Suprapubic skin (tissue), 4 donors: ENCODE measurements around the gene HSPA6. TPM values are rescaled to one million over a fixed set of nuclear protein-coding genes. Genes with fewer than 3 reads are reported as not detected.

Experiments
- DNase-seq, 2 donors: peaks; one replicate each; pipeline ENCODE4 v3.0.0-alpha.2; 2019; ENCODE audit warnings: low spot score in 2 of 2
- H3K27ac ChIP-seq: fragments of 200-600 bp; sonication (generic); one replicate; pipeline ENCODE4 v1.5.1; 2019
- H3K27me3 ChIP-seq: fragments of 200-600 bp; sonication (generic); one replicate; pipeline ENCODE4 v1.5.1; 2019
- H3K36me3 ChIP-seq: fragments of 200-600 bp; sonication (generic); one replicate; pipeline ENCODE4 v1.5.1; 2019
- H3K4me1 ChIP-seq: fragments of 200-600 bp; sonication (generic); one replicate; pipeline ENCODE4 v1.5.1; 2019
- H3K4me3 ChIP-seq: fragments of 200-600 bp; sonication (generic); one replicate; pipeline ENCODE4 v1.5.1; 2019; ENCODE audit warnings: mild to moderate bottlenecking
- H3K9me3 ChIP-seq: fragments of 200-600 bp; sonication (generic); one replicate; pipeline ENCODE4 v1.5.1; 2019
- EP300 ChIP-seq: sonication (generic); formaldehyde crosslinking; IDR thresholded peaks from one replicate; pipeline ENCODE4 v1.6.1; 2017; ENCODE audit warnings: antibody characterized with exemption
- POLR2A ChIP-seq, 2 donors: fragments of 450-650 bp; IDR thresholded peaks; one replicate each; pipeline ENCODE4 v1.6.1; 2017; ENCODE audit warnings: antibody characterized with exemption in 2 of 2, mild to moderate bottlenecking in 2 of 2, moderate library complexity in 2 of 2
- POLR2AphosphoS5 ChIP-seq, 3 donors: sonication (generic); formaldehyde crosslinking; IDR thresholded peaks; one replicate each; pipeline ENCODE4 v1.6.1; 2017; ENCODE audit warnings: antibody characterized with exemption in 3 of 3
- WGBS: methylation state at CpG from one replicate; pipeline ENCODE4 v1.1.5; 2018; 5-methylcytosine and 5-hydroxymethylcytosine counted together
- total RNA-seq, 4 donors: library from RNA; depleted of rRNA; stranded (reverse); fragments of >200 nt; gene quantifications; one replicate each; pipeline ENCODE4 v1.1.0, GENCODE V29; 2016
- TF ChIP-seq, protein P1 (sequence below), 2 donors: fragments of 200-600 bp in 1 of 2; fragments of 450-650 bp in 1 of 2; sonication (generic) in 1 of 2; IDR thresholded peaks; one replicate each; pipeline ENCODE4 v1.5.1; 2016 to 2019; ENCODE audit warnings: antibody characterized with exemption in 2 of 2, mild to moderate bottlenecking in 1 of 2, moderate library complexity in 1 of 2

HSPA6 gene
- total RNA-seq, 4 donors from 2014 or later, result 3.6 to 8.1 (median 5.3) TPM

DNA sequence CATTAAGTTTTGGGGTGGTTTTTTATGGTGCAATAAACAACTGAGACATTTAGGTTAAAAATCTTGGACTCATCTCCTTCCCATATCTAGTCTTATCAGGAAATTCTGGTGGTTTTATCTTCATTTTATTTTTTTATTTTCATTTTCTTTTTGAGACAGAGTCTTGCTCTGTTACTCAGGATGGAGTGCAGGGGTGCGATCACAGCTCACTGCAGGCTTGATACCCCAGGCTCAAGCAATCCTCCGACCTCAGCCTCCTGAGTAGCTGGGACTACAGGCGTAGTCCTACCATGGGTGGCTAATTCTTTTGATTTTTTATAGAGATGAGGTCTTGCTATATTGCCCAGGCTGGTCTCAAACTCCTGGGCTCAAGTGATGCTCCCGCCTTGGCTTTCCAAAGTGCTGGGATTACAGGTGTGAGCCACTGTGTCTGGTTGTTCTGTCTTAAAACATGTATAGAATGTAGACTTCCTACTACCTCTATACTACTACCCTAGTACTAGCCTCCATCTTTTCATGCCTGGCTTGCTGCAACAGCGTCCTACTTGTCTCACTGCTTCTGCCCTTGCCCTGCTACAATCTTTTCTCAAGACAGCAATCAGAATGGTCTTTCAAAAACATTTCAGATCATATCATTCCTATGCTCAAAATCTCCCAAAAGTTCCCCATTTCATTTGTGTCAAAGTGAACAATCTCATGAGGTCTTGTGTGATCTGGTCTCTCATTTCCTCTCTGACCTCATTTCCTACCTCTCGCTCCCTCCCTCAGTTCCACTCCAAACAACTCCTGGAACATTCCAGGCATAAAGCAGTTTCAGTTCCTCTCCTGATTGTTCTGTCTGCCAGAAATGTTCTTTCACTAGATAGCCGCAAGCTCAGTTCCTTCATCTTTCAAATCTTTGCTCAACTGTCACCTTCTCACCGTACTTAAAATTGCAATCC is 25.0 kb upstream of the HSPA6 start:
- WGBS, result 77% methylated on average over 8 of the region's 8 CpGs
- TF ChIP-seq POLR2A (IDR thresholded peaks at IDR 0.05) (no peak), EP300 (no peak), POLR2AphosphoS5 (IDR thresholded peaks at IDR 0.05) (no peak)
- TF ChIP-seq, protein P1, sequence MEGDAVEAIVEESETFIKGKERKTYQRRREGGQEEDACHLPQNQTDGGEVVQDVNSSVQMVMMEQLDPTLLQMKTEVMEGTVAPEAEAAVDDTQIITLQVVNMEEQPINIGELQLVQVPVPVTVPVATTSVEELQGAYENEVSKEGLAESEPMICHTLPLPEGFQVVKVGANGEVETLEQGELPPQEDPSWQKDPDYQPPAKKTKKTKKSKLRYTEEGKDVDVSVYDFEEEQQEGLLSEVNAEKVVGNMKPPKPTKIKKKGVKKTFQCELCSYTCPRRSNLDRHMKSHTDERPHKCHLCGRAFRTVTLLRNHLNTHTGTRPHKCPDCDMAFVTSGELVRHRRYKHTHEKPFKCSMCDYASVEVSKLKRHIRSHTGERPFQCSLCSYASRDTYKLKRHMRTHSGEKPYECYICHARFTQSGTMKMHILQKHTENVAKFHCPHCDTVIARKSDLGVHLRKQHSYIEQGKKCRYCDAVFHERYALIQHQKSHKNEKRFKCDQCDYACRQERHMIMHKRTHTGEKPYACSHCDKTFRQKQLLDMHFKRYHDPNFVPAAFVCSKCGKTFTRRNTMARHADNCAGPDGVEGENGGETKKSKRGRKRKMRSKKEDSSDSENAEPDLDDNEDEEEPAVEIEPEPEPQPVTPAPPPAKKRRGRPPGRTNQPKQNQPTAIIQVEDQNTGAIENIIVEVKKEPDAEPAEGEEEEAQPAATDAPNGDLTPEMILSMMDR (IDR thresholded peaks at IDR 0.05), result no peak
- H3K27me3 ChIP-seq, result peaks cover 14% of the 10 kb centered on the region

GRCh38 chr1:161501234-161501633 is 23.1 kb upstream of the HSPA6 start:
- WGBS, result 86% methylated on average over 1 of the region's 1 CpG
- no peak overlapping the region for H3K27ac ChIP-seq
- H3K27me3 ChIP-seq, result peaks cover 18% of the 10 kb centered on the region
- H3K4me1 ChIP-seq, result peaks cover 3% of the 10 kb centered on the region
- H3K9me3 ChIP-seq, result no peaks in the 10 kb centered on the region
- TF ChIP-seq POLR2AphosphoS5 (IDR thresholded peaks at IDR 0.05), result no peak
- no peaks in the 10 kb centered on the region for H3K36me3 ChIP-seq
- DNase-seq, result no peak
- no peak overlapping the region for H3K4me3 ChIP-seq

More for the DNA sequence above, 25.0 kb upstream of the HSPA6 start:
- Histone ChIP-seq H3K36me3 (no peaks in the 10 kb centered on the region), H3K4me1 (peaks cover 3% of the 10 kb centered on the region), H3K27ac (no peak overlapping the region), H3K9me3 (no peaks in the 10 kb centered on the region), H3K4me3 (no peak overlapping the region)
- no peak for DNase-seq

- Histone ChIP-seq H3K4me1 (peaks cover 7% of the 10 kb centered on the region), H3K27ac (no peak overlapping the region), H3K27me3 (peaks cover 18% of the 10 kb centered on the region), H3K36me3 (no peaks in the 10 kb centered on the region), H3K4me3 (no peak overlapping the region), H3K9me3 (no peaks in the 10 kb centered on the region)
- no peak for DNase-seq
- WGBS, result 90% methylated on average over 4 of the region's 4 CpGs
- TF ChIP-seq POLR2A (IDR thresholded peaks at IDR 0.05) (no peak), EP300 (no peak), POLR2AphosphoS5 (IDR thresholded peaks at IDR 0.05) (no peak)
- TF ChIP-seq, protein P1 (IDR thresholded peaks at IDR 0.05), result no peak
These were observed 22.2 kb upstream of the HSPA6 start for GRCh38 chr1:161502181-161502580.

DNA sequence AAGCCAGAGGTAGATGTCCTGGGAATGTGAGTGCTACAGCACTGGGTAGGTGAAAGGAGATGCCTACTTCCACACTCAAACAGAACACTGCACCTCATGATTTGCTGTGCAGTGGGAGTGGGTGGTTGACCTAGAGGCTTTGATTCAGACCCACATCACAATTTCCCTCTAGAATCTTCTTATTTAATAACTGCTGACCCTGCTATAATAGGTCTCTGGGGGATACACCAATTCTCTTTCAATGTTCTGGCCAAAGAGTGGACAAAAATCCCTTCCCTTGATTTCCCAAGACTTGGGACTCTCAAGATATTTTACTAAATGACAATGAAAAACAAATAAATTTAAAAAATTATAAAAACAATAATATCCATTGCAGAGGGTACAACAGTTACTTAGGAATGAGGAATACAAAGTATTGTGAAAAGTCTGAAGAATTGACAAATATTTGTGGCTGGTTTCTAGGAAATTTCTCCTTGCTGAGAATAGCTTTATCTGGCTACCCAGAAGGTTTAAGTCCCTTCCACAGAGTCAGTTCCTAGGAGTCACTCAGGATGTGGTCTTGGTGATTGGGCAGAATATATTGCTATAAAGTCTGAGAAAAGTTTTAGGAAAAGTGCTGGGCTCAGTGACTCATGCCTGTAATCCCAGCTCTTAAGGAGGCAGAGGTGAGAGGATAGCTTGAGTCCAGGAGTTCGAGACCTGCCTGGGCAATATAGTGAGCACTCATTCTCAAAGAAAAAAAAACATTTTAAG is 21.5 kb upstream of the HSPA6 start:
- Histone ChIP-seq H3K4me3 (no peak overlapping the region), H3K27me3 (peaks cover 18% of the 10 kb centered on the region), H3K27ac (no peak overlapping the region), H3K4me1 (peaks cover 12% of the 10 kb centered on the region), H3K9me3 (no peaks in the 10 kb centered on the region), H3K36me3 (no peaks in the 10 kb centered on the region)
- 66% methylated on average over 1 of the region's 1 CpG for WGBS
- no peak for DNase-seq
- no peak for TF ChIP-seq EP300
- TF ChIP-seq POLR2A (IDR thresholded peaks at IDR 0.05), result no peak
- TF ChIP-seq, protein P1 (IDR thresholded peaks at IDR 0.05), result no peak
- no peak for TF ChIP-seq POLR2AphosphoS5 (IDR thresholded peaks at IDR 0.05)

DNA sequence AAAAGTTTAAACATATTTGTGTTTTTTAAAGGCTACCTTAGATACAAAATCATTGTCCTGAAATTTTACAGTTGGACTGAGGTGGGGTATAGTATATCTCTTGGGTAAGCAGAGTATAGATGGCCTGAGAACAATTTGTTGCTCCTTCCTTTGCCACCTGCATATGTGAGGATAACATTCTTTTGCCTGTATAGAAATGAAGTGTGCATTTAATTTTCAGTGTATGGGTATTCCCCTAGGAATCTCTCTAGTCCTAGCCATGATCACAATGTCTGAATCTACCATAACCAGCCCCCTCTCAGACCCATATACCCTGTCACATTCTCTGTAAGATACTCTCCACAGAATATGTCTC is 21.0 kb upstream of the HSPA6 start:
- Histone ChIP-seq H3K27ac (no peak overlapping the region), H3K4me3 (no peak overlapping the region), H3K9me3 (no peaks in the 10 kb centered on the region), H3K4me1 (peaks cover 12% of the 10 kb centered on the region), H3K27me3 (peaks cover 18% of the 10 kb centered on the region), H3K36me3 (no peaks in the 10 kb centered on the region)
- DNase-seq, result no peak
- no peak for TF ChIP-seq EP300
- no peak for TF ChIP-seq POLR2A (IDR thresholded peaks at IDR 0.05)

DNA sequence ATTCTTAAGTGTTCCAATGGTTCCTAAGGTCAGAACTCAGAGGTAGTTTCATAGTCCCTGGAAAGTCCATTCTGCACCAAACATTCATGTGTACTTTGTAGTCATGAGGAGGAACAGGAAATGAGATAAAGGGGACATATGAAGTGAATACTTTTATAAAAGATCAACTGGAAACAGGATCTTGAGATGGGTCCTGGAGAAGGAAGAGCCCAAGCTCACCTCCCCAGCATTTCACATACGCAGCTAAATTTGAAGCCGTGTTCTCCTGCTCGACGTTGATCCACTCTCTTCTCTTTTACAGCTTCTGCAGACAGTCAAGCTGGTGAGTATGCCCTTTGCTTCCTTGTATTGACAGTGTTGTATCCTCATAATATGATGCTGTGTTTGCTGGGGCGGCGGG is 18.7 kb upstream of the HSPA6 start:
- Histone ChIP-seq H3K36me3 (no peaks in the 10 kb centered on the region), H3K27me3 (peaks cover 11% of the 10 kb centered on the region), H3K9me3 (no peaks in the 10 kb centered on the region), H3K27ac (no peak overlapping the region), H3K4me3 (peak overlapping the region; percentile 17), H3K4me1 (peaks cover 9% of the 10 kb centered on the region)
- 73% methylated on average over 6 of the region's 6 CpGs for WGBS
- TF ChIP-seq POLR2A (IDR thresholded peaks at IDR 0.05) (peak in 1 of 2 donors; percentile 2), POLR2AphosphoS5 (IDR thresholded peaks at IDR 0.05) (no peak)
- TF ChIP-seq, protein P1 (IDR thresholded peaks at IDR 0.05), result no peak
- DNase-seq, result no peak
